Testis (tissue), 2 donors: ENCODE results near the gene PLCB2.

Experiments
- POLR2A ChIP-seq: fragments of 450-650 bp; IDR thresholded peaks from one replicate; pipeline ENCODE4 v1.6.1; 2017; ENCODE audit warnings: antibody characterized with exemption, mild to moderate bottlenecking, moderate library complexity
- TF ChIP-seq, protein P1 (sequence below), 3 experiments: fragments of 450-650 bp in 2 of 3; fragments of 200-600 bp in 1 of 3; sonication (generic) in 1 of 3; IDR thresholded peaks; one replicate each; pipeline ENCODE4 v1.5.1; 2016 to 2019; ENCODE audit warnings: antibody characterized with exemption in 3 of 3, mild to moderate bottlenecking in 2 of 3, moderate library complexity in 1 of 3

DNA sequence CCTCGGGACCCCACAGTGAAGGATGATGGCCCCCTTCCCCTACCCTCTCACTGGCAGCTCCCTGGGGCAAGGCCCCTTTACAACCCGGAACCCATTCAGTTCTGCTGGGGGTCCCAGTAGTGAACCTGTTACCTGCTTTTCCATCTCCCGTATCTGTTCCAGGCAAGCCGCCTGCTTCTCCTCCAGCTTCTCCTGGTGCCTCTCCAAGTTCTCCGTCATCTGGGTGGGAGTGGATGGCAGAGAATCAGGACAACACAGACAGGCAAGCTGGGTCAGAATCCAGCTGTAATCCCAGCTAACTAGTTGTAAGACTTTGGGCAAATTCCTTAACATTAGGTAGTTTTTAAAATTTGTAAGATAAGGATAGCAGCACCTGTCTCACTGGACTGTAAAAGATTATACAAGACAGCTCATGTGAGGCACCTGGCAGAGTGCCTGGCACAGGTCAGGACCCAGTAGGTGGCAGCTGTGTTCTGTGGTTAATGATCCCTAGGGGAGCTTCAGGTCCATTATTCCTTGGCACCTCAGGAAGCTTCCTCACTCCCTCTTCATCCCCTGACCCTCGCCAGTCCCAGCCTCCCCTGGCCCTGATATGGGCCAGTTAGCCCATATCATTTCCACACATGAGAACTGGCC, 18.5 kb downstream of the PLCB2 start:
- TF ChIP-seq POLR2A, result no peak
- TF ChIP-seq, protein P1, sequence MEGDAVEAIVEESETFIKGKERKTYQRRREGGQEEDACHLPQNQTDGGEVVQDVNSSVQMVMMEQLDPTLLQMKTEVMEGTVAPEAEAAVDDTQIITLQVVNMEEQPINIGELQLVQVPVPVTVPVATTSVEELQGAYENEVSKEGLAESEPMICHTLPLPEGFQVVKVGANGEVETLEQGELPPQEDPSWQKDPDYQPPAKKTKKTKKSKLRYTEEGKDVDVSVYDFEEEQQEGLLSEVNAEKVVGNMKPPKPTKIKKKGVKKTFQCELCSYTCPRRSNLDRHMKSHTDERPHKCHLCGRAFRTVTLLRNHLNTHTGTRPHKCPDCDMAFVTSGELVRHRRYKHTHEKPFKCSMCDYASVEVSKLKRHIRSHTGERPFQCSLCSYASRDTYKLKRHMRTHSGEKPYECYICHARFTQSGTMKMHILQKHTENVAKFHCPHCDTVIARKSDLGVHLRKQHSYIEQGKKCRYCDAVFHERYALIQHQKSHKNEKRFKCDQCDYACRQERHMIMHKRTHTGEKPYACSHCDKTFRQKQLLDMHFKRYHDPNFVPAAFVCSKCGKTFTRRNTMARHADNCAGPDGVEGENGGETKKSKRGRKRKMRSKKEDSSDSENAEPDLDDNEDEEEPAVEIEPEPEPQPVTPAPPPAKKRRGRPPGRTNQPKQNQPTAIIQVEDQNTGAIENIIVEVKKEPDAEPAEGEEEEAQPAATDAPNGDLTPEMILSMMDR (IDR thresholded peaks at IDR 0.05), result no peak
